OCI-LY1 (cell line): ENCODE measurements around the gene ADAMTS7.

ENCODE experiments used
- CTCF ChIP-seq: fragments of 200-600 bp; sonication (generic), shearing (Covaris generic); IDR thresholded peaks from 2 replicates; pipeline ENCODE4 v1.5.1; 2017; ENCODE audit warnings: mild to moderate bottlenecking, antibody characterized with exemption, low read length, moderate library complexity, mixed read lengths
- EZH2 ChIP-seq: fragments of 200-600 bp; sonication (generic), shearing (Covaris generic); IDR thresholded peaks from 2 replicates; pipeline ENCODE4 v1.8.0; 2017; ENCODE audit warnings: borderline replicate concordance, mixed run types, mild to moderate bottlenecking, antibody characterized with exemption, low read length, moderate library complexity, mixed read lengths

GRCh38 chr15:78790027-78790426 lies 21.2 kb downstream of the ADAMTS7 start:
- TF ChIP-seq CTCF (no peak), EZH2 (no peak)
